HEK293 (cell line): ENCODE results near the gene RHOT2.

ENCODE experiments used
- KLF9 ChIP-seq: fragments of 450-650 bp; formaldehyde crosslinking; IDR thresholded peaks from 2 replicates; pipeline ENCODE4 v1.5.1; 2016; ENCODE audit warnings: missing biosample characterization, missing genetic modification characterization, low read depth
- MYNN ChIP-seq: fragments of 450-650 bp; formaldehyde crosslinking; IDR thresholded peaks from 2 replicates; pipeline ENCODE4 v1.5.1; 2016; ENCODE audit warnings: missing biosample characterization, missing genetic modification characterization, borderline replicate concordance
- SCRT2 ChIP-seq: fragments of 450-650 bp; formaldehyde crosslinking; IDR thresholded peaks from 2 replicates; pipeline ENCODE4 v1.5.1; 2016; ENCODE audit warnings: missing biosample characterization, missing genetic modification characterization
- SETDB1 ChIP-seq: IDR thresholded peaks from one replicate; pipeline ENCODE4 v1.6.1; 2017; ENCODE audit warnings: mild to moderate bottlenecking, low read length, moderate library complexity, mixed read lengths; ENCODE audit not compliant: insufficient read length
- SP7 ChIP-seq: fragments of 450-650 bp; formaldehyde crosslinking; IDR thresholded peaks from 2 replicates; pipeline ENCODE4 v1.5.1; 2016; ENCODE audit warnings: missing biosample characterization, missing genetic modification characterization
- ZBTB20 ChIP-seq: fragments of 450-650 bp; formaldehyde crosslinking; IDR thresholded peaks from 2 replicates; pipeline ENCODE4 v1.5.1; 2016; ENCODE audit warnings: missing biosample characterization, missing genetic modification characterization
- ZBTB7A ChIP-seq: fragments of 450-650 bp; formaldehyde crosslinking; IDR thresholded peaks from 2 replicates; pipeline ENCODE4 v1.5.1; 2016; ENCODE audit warnings: low read depth, missing biosample characterization, missing genetic modification characterization
- ZBTB8A ChIP-seq: fragments of 450-650 bp; formaldehyde crosslinking; IDR thresholded peaks from 2 replicates; pipeline ENCODE4 v1.5.1; 2016; ENCODE audit warnings: missing biosample characterization, missing genetic modification characterization
- ZNF114 ChIP-seq: fragments of 450-650 bp; formaldehyde crosslinking; IDR thresholded peaks from 2 replicates; pipeline ENCODE4 v1.5.0; 2017; ENCODE audit warnings: missing biosample characterization, missing genetic modification characterization
- ZNF37A ChIP-seq: fragments of 450-650 bp; IDR thresholded peaks from 2 replicates; pipeline ENCODE4 v1.5.1; 2018; ENCODE audit warnings: missing biosample characterization, missing genetic modification characterization
- ZNF510 ChIP-seq: fragments of 450-650 bp; formaldehyde crosslinking; IDR thresholded peaks from 2 replicates; pipeline ENCODE4 v1.5.1; 2018; ENCODE audit warnings: mild to moderate bottlenecking, missing genetic modification characterization, missing biosample characterization; ENCODE audit not compliant: insufficient replicate concordance
- ZNF548 ChIP-seq: fragments of 450-650 bp; formaldehyde crosslinking; IDR thresholded peaks from 2 replicates; pipeline ENCODE4 v1.5.1; 2016; ENCODE audit warnings: missing biosample characterization, missing genetic modification characterization
- ZNF571 ChIP-seq: fragments of 450-650 bp; formaldehyde crosslinking; IDR thresholded peaks from 2 replicates; pipeline ENCODE4 v1.5.0; 2017; ENCODE audit warnings: missing biosample characterization, missing genetic modification characterization
- ZNF600 ChIP-seq: fragments of 450-650 bp; formaldehyde crosslinking; IDR thresholded peaks from 2 replicates; pipeline ENCODE4 v1.5.1; 2016; ENCODE audit warnings: missing biosample characterization, missing genetic modification characterization
- ZNF621 ChIP-seq: fragments of 450-650 bp; formaldehyde crosslinking; IDR thresholded peaks from 2 replicates; pipeline ENCODE4 v1.5.1; 2017; ENCODE audit warnings: missing biosample characterization, missing genetic modification characterization
- ZNF677 ChIP-seq: fragments of 450-650 bp; IDR thresholded peaks from 2 replicates; pipeline ENCODE4 v1.5.0; 2018; ENCODE audit warnings: missing biosample characterization, mild to moderate bottlenecking, missing genetic modification characterization, moderate library complexity
- ZNF747 ChIP-seq: fragments of 450-650 bp; formaldehyde crosslinking; IDR thresholded peaks from 2 replicates; pipeline ENCODE4 v1.5.1; 2016; ENCODE audit warnings: missing biosample characterization, missing genetic modification characterization
- ZXDB ChIP-seq: fragments of 450-650 bp; formaldehyde crosslinking; IDR thresholded peaks from 2 replicates; pipeline ENCODE4 v1.5.1; 2016; ENCODE audit warnings: missing biosample characterization, missing genetic modification characterization
- TF ChIP-seq, protein P1 (sequence below): fragments of 450-650 bp; formaldehyde crosslinking; IDR thresholded peaks from 2 replicates; pipeline ENCODE4 v1.5.1; 2017; ENCODE audit warnings: missing biosample characterization, missing genetic modification characterization
- TF ChIP-seq, protein P2 (sequence below): fragments of 450-650 bp; formaldehyde crosslinking; IDR thresholded peaks from 2 replicates; pipeline ENCODE4 v1.5.1; 2016; ENCODE audit warnings: missing biosample characterization, missing genetic modification characterization
- TF ChIP-seq, protein P3 (sequence below): fragments of 450-650 bp; formaldehyde crosslinking; IDR thresholded peaks from 2 replicates; pipeline ENCODE4 v1.5.1; 2016; ENCODE audit warnings: missing biosample characterization, missing genetic modification characterization
- TF ChIP-seq, protein P4 (sequence below): fragments of 450-650 bp; formaldehyde crosslinking; IDR thresholded peaks from 2 replicates; pipeline ENCODE4 v1.5.1; 2016; ENCODE audit warnings: missing biosample characterization, missing genetic modification characterization
- TF ChIP-seq, protein P5 (sequence below): sonication (generic); formaldehyde crosslinking; IDR thresholded peaks from 2 replicates; pipeline ENCODE4 v1.8.1; 2022; ENCODE audit warnings: mild to moderate bottlenecking, moderate library complexity, missing genetic modification reagents
- TF ChIP-seq, protein P6 (sequence below): fragments of 450-650 bp; formaldehyde crosslinking; IDR thresholded peaks from 2 replicates; pipeline ENCODE4 v1.5.1; 2016; ENCODE audit warnings: missing biosample characterization, missing genetic modification characterization
- TF ChIP-seq, protein P7 (sequence below): fragments of 450-650 bp; formaldehyde crosslinking; IDR thresholded peaks from 2 replicates; pipeline ENCODE4; 2016; ENCODE audit warnings: missing biosample characterization, missing genetic modification characterization
- TF ChIP-seq, protein P8 (sequence below): fragments of 450-650 bp; formaldehyde crosslinking; IDR thresholded peaks from 2 replicates; pipeline ENCODE4 v1.5.1; 2016; ENCODE audit warnings: missing biosample characterization, missing genetic modification characterization

RHOT2 gene

DNA sequence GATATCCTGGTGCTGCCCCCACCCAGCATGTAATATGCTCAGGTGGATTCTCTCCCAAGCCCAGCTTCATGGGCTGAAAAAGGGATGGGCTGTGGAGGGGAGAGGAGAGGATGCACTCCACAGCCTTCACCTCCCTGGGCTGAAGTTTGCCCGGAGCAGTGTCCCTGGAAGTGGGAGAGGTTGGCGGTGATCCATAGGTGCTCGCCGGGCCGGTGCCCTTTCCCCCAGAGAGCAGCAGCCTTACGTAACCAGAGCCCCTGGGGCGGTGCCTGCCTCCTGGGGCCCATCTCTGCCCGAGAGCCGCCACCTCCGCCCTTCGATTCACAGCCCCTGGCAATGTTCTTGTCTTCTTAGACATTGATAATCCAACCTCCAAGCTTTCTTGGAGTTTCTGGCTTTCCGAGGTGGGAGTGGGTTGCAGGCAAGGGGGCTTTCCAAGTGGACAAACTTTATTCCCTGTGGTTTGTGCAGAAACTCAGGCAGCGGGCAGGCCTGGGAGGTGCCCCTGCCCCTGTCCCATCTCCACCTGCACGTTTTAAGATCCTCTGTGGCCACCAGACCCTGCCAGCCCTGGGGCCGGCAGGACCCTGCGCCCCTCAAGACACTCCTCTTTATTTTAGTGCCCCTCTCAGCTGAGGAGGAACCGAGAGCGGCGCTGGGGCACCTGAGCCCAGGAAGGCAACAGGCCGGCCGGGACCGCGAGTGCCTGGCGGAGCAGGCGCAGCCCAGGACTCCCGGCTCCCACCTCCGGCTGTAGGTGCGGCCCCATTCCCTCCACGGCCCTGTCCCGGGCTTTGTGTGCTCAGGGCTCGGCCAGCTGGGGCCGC is 21.9 kb upstream of the RHOT2 start (continued):
- TF ChIP-seq, protein P1, sequence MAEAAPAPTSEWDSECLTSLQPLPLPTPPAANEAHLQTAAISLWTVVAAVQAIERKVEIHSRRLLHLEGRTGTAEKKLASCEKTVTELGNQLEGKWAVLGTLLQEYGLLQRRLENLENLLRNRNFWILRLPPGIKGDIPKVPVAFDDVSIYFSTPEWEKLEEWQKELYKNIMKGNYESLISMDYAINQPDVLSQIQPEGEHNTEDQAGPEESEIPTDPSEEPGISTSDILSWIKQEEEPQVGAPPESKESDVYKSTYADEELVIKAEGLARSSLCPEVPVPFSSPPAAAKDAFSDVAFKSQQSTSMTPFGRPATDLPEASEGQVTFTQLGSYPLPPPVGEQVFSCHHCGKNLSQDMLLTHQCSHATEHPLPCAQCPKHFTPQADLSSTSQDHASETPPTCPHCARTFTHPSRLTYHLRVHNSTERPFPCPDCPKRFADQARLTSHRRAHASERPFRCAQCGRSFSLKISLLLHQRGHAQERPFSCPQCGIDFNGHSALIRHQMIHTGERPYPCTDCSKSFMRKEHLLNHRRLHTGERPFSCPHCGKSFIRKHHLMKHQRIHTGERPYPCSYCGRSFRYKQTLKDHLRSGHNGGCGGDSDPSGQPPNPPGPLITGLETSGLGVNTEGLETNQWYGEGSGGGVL (tag by site-specific recombination), result 0 out of 2 replicates have a peak, but pooled peaks have one; percentile 29
- TF ChIP-seq ZNF600 (tag by site-specific recombination), result no peak
- TF ChIP-seq MYNN, result no peak
- no peak for TF ChIP-seq ZNF677 (tag by site-specific recombination)
- peak; percentile 90 for TF ChIP-seq ZBTB8A (tag by site-specific recombination)
- no peak for TF ChIP-seq ZNF37A (tag by site-specific recombination)
- TF ChIP-seq KLF9 (tag by site-specific recombination), result no peak
- 0 out of 2 replicates have a peak, but pooled peaks have one; percentile 19 for TF ChIP-seq SP7 (tag by site-specific recombination)
- peak; percentile 66 for TF ChIP-seq ZXDB (tag by site-specific recombination)
- TF ChIP-seq, protein P2, sequence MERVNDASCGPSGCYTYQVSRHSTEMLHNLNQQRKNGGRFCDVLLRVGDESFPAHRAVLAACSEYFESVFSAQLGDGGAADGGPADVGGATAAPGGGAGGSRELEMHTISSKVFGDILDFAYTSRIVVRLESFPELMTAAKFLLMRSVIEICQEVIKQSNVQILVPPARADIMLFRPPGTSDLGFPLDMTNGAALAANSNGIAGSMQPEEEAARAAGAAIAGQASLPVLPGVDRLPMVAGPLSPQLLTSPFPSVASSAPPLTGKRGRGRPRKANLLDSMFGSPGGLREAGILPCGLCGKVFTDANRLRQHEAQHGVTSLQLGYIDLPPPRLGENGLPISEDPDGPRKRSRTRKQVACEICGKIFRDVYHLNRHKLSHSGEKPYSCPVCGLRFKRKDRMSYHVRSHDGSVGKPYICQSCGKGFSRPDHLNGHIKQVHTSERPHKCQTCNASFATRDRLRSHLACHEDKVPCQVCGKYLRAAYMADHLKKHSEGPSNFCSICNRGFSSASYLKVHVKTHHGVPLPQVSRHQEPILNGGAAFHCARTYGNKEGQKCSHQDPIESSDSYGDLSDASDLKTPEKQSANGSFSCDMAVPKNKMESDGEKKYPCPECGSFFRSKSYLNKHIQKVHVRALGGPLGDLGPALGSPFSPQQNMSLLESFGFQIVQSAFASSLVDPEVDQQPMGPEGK (tag by site-specific recombination), result peak; percentile 68; the same call in 1 of the 2 replicates
- no peak for TF ChIP-seq ZNF548 (tag by site-specific recombination)
- TF ChIP-seq, protein P3, sequence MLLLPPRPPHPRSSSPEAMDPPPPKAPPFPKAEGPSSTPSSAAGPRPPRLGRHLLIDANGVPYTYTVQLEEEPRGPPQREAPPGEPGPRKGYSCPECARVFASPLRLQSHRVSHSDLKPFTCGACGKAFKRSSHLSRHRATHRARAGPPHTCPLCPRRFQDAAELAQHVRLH (tag by site-specific recombination), result no peak
- no peak for TF ChIP-seq ZNF571
- TF ChIP-seq ZNF621 (tag by site-specific recombination), result no peak
- TF ChIP-seq, protein P4, sequence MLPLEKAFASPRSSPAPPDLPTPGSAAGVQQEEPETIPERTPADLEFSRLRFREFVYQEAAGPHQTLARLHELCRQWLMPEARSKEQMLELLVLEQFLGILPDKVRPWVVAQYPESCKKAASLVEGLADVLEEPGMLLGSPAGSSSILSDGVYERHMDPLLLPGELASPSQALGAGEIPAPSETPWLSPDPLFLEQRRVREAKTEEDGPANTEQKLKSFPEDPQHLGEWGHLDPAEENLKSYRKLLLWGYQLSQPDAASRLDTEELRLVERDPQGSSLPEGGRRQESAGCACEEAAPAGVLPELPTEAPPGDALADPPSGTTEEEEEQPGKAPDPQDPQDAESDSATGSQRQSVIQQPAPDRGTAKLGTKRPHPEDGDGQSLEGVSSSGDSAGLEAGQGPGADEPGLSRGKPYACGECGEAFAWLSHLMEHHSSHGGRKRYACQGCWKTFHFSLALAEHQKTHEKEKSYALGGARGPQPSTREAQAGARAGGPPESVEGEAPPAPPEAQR (tag by site-specific recombination), result no peak
- TF ChIP-seq, protein P5, sequence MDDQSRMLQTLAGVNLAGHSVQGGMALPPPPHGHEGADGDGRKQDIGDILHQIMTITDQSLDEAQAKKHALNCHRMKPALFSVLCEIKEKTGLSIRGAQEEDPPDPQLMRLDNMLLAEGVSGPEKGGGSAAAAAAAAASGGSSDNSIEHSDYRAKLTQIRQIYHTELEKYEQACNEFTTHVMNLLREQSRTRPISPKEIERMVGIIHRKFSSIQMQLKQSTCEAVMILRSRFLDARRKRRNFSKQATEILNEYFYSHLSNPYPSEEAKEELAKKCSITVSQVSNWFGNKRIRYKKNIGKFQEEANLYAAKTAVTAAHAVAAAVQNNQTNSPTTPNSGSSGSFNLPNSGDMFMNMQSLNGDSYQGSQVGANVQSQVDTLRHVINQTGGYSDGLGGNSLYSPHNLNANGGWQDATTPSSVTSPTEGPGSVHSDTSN, result no peak
- TF ChIP-seq, protein P6, sequence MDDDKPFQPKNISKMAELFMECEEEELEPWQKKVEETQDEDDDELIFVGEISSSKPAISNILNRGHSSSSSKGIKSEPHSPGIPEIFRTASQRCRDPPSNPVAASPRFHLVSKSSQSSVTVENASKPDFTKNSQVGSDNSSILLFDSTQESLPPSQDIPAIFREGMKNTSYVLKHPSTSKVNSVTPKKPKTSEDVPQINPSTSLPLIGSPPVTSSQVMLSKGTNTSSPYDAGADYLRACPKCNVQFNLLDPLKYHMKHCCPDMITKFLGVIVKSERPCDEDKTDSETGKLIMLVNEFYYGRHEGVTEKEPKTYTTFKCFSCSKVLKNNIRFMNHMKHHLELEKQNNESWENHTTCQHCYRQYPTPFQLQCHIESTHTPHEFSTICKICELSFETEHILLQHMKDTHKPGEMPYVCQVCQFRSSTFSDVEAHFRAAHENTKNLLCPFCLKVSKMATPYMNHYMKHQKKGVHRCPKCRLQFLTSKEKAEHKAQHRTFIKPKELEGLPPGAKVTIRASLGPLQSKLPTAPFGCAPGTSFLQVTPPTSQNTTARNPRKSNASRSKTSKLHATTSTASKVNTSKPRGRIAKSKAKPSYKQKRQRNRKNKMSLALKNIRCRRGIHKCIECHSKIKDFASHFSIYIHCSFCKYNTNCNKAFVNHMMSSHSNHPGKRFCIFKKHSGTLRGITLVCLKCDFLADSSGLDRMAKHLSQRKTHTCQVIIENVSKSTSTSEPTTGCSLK (tag by site-specific recombination), result no peak
- no peak for TF ChIP-seq SCRT2 (tag by site-specific recombination)
- no peak for TF ChIP-seq ZBTB7A (tag by site-specific recombination)
- no peak for TF ChIP-seq ZNF510 (tag by site-specific recombination)
- TF ChIP-seq SETDB1, result no peak
- TF ChIP-seq ZNF747, result no peak
- no peak for TF ChIP-seq ZNF114 (tag by site-specific recombination)
- peak; percentile 19; the same call in 1 of the 2 replicates for TF ChIP-seq ZBTB20 (tag by site-specific recombination)
- TF ChIP-seq, protein P7, sequence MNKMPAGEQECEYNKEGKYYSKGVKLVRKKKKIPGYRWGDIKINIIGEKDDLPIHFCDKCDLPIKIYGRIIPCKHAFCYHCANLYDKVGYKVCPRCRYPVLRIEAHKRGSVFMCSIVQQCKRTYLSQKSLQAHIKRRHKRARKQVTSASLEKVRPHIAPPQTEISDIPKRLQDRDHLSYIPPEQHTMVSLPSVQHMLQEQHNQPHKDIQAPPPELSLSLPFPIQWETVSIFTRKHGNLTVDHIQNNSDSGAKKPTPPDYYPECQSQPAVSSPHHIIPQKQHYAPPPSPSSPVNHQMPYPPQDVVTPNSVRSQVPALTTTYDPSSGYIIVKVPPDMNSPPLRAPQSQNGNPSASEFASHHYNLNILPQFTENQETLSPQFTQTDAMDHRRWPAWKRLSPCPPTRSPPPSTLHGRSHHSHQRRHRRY (tag by site-specific recombination), result no peak
- TF ChIP-seq, protein P8, sequence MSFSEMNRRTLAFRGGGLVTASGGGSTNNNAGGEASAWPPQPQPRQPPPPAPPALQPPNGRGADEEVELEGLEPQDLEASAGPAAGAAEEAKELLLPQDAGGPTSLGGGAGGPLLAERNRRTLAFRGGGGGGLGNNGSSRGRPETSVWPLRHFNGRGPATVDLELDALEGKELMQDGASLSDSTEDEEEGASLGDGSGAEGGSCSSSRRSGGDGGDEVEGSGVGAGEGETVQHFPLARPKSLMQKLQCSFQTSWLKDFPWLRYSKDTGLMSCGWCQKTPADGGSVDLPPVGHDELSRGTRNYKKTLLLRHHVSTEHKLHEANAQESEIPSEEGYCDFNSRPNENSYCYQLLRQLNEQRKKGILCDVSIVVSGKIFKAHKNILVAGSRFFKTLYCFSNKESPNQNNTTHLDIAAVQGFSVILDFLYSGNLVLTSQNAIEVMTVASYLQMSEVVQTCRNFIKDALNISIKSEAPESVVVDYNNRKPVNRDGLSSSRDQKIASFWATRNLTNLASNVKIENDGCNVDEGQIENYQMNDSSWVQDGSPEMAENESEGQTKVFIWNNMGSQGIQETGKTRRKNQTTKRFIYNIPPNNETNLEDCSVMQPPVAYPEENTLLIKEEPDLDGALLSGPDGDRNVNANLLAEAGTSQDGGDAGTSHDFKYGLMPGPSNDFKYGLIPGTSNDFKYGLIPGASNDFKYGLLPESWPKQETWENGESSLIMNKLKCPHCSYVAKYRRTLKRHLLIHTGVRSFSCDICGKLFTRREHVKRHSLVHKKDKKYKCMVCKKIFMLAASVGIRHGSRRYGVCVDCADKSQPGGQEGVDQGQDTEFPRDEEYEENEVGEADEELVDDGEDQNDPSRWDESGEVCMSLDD (tag by site-specific recombination), result no peak
